PC-9 (cell line): ENCODE measurements around the gene SORT1.

ENCODE experiments used
- EZH2 ChIP-seq: fragments of 200-600 bp; sonication (generic); IDR thresholded peaks from 2 replicates; pipeline ENCODE4 v1.8.0; 2017; ENCODE audit warnings: antibody characterized with exemption, low read depth
- TF ChIP-seq, protein P1 (sequence below): fragments of 200-600 bp; sonication (generic); conservative IDR thresholded peaks from 2 replicates; pipeline ENCODE4 v1.6.1; 2017; ENCODE audit warnings: mixed run types, antibody characterized with exemption, mild to moderate bottlenecking, moderate library complexity

- TF ChIP-seq, protein P1, sequence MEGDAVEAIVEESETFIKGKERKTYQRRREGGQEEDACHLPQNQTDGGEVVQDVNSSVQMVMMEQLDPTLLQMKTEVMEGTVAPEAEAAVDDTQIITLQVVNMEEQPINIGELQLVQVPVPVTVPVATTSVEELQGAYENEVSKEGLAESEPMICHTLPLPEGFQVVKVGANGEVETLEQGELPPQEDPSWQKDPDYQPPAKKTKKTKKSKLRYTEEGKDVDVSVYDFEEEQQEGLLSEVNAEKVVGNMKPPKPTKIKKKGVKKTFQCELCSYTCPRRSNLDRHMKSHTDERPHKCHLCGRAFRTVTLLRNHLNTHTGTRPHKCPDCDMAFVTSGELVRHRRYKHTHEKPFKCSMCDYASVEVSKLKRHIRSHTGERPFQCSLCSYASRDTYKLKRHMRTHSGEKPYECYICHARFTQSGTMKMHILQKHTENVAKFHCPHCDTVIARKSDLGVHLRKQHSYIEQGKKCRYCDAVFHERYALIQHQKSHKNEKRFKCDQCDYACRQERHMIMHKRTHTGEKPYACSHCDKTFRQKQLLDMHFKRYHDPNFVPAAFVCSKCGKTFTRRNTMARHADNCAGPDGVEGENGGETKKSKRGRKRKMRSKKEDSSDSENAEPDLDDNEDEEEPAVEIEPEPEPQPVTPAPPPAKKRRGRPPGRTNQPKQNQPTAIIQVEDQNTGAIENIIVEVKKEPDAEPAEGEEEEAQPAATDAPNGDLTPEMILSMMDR = no peak
- no peak for TF ChIP-seq EZH2
These were observed 81.2 kb downstream of the SORT1 start for GRCh38 chr1:109316506-109316905.
